Heart left ventricle (tissue), 16 donors: ENCODE results near the gene ZMIZ1. TPM values are rescaled to one million over a fixed set of nuclear protein-coding genes. Genes with fewer than 3 reads are reported as not detected.
A peak's percentile ranks its signal among the peaks of the same experiment; 100 is the strongest.

Experiments used
- ATAC-seq, 4 donors: fragments of 200-7000 bp; cut with Tn5 transposase; one replicate each; pipeline ENCODE4 v1.9.1; 2020 to 2022; ENCODE audit warnings: moderate library complexity in 4 of 4, mild to moderate bottlenecking in 3 of 4, moderate number of reproducible peaks in 1 of 4
- DNase-seq, 5 donors: peaks; one replicate each; pipeline ENCODE4 v3.0.0-alpha.2; 2020
- H3K27ac ChIP-seq, 12 donors: fragments of 200-600 bp; sonication (generic) in 4 of 12; one replicate each; pipeline versions ENCODE4 v1.5.0 to v1.8.0; 2016 to 2022; ENCODE audit warnings: mild to moderate bottlenecking in 2 of 12
- H3K27me3 ChIP-seq, 9 donors: fragments of 200-600 bp; sonication (generic) in 2 of 9; one replicate each; pipeline versions ENCODE4 v1.5.1 to v1.8.0; 2016 to 2022; ENCODE audit warnings: mild to moderate bottlenecking in 3 of 9
- H3K36me3 ChIP-seq, 9 donors: fragments of 200-600 bp; sonication (generic) in 2 of 9; one replicate each; pipeline versions ENCODE4 v1.5.0 to v1.8.0; 2018 to 2022; ENCODE audit warnings: mild to moderate bottlenecking in 2 of 9
- H3K4me1 ChIP-seq, 12 donors: fragments of 200-600 bp; sonication (generic) in 4 of 12; one replicate each; pipeline versions ENCODE4 v1.5.0 to v1.8.0; 2016 to 2022; ENCODE audit warnings: mild to moderate bottlenecking in 3 of 12
- H3K4me3 ChIP-seq, 12 donors: fragments of 200-600 bp; sonication (generic) in 4 of 12; one replicate each; pipeline versions ENCODE4 v1.5.0 to v1.8.0; 2017 to 2022; ENCODE audit warnings: mild to moderate bottlenecking in 9 of 12, moderate library complexity in 4 of 12
- H3K9me3 ChIP-seq, 12 donors: fragments of 200-600 bp; sonication (generic) in 4 of 12; one replicate each; pipeline versions ENCODE4 v1.5.0 to v1.8.0; 2016 to 2022; ENCODE audit warnings: mild to moderate bottlenecking in 1 of 12
- POLR2A ChIP-seq, 2 donors: fragments of 450-650 bp; IDR thresholded peaks; one replicate each; pipeline ENCODE4 v1.6.1; 2017; ENCODE audit warnings: antibody characterized with exemption in 2 of 2, mild to moderate bottlenecking in 2 of 2, moderate library complexity in 2 of 2
- WGBS, 4 donors: extraction: QIAGEN DNeasy Blood & Tissue Kit in 2 of 4; methylation state at CpG; one replicate each; pipeline versions ENCODE4 v1.1.5 to v1.1.7; 2013 to 2018; 5-methylcytosine and 5-hydroxymethylcytosine counted together
- intact Hi-C, 10 donors: fragments of 100-400 bp; cut with DNase I; formaldehyde crosslinking; loops; one replicate each; pipeline versions ENCODE4 v1.11.1 to v1.14.2; 2022
- polyA plus RNA-seq, 2 donors: library from polyadenylated mRNA; stranded (reverse); fragments of 200-250 nt; gene quantifications; one replicate each; pipeline ENCODE4 v1.2.3, GENCODE V29; 2013
- total RNA-seq, 9 donors: library from RNA; depleted of rRNA in 2 of 9; stranded (reverse); fragments of >200 nt in 2 of 9; fragmentation: NEBNext Ultra II Directional in 3 of 9; extraction: Animal tissue kit (Norgen Biotek cat#: 25700) in 3 of 9; gene quantifications; one replicate each; pipeline versions ENCODE4 v1.1.0 to v1.2.4, GENCODE V29; 2016 to 2023
- TF ChIP-seq, protein P1 (sequence below), 12 donors: fragments of 200-600 bp; sonication (generic) in 4 of 12; IDR thresholded peaks; one replicate each; pipeline versions ENCODE4 v1.5.0 to v1.8.0; 2018 to 2022; ENCODE audit warnings: antibody characterized with exemption in 12 of 12, mild to moderate bottlenecking in 5 of 12
- donor health status: ischemic (EF 13 %, LVEDD 7.1; RV severe dilation, severe dysfunction).
- donor health status: healthy with polysubstance abuse.
- donor health status: DM: no; HTN: yes; CAD: no.
- donor health status: DM: no; HTN: no; CAD: no.
- donor health status: ischemic (EF 25% LVEDD 6.9; RV normal size, moderate dysfunction).
- donor health status: ischemic (EF 25% LVEDD 5.7; RV mildly dilated, moderate dysfunction).
- donor health status: healthy.
- donor health status: DM: yes; HTN: yes; CAD: no.
- donor health status: ischemic (EF 35%, LVEDD 5.7; RV mildly dilated, moderate dysfunction).
- donor health status: nonischemic (EF 11% LVEDD 7.7; RV severe dilation, severe dysfunction).
- donor health status: DM: yes; HTN: yes; CAD: no.
- donor health status: PGD.
- donor health status: ischemic (EF 29% LVEDD 5.4; RV normal size, mild dysfunction).
- donor health status: nonischemic (EF 23%, LVEDD 6.1; RV moderate dilation, normal function).

Gene ZMIZ1
- total and polyA plus RNA-seq, 11 donors, result 19.7 to 75.4 (median 49.2) TPM

DNA sequence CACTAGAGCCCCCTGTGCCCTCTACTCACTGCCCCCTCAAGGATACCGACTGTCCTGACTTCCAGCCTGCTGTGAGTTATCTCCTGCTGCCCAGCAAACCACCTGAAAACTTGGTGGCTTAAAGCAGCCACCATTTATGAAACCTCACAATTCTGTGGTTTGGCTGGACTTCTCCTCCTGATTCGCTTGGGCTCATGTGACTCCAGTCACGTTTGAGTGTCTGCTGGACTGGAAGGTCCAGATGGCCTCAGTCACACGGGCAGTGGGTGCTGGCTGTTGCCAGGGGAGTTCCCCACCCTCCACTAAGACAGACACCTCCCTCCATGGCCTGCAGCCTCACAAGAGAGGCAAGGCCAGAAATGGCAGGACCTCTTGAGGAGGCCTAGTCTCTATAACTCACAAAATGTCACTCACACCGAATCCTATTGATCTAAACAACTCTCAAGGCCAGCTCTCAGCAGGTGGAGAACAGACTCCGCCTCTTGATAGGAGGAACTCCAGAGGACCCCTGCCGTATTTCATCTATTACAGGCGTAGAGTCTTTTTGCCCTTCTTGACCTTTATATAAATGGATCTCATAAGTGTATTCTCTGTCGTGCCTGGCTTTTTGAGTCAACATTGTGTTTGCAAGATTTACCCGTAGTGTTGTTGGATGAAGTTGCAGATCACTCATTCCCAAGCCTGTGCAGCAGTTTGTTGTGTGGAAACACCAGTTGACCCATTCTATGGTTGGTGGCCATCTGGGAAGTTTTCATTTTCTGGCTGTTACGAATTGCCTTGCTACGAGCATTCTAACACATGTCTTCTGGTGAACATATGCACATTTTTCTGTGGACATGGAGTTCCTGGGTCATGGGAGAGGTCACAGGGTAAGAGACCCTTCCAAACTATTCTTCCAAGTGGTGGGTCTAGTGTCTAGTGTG is 48.3 kb downstream of the ZMIZ1 start:
- Histone ChIP-seq H3K27me3 (no peaks in the 10 kb centered on the region), H3K9me3 (no peaks in the 10 kb centered on the region), H3K4me3 (no peak overlapping the region), H3K4me1 (peaks cover 18 to 99% (median 75%) of the 10 kb centered on the region in 12 donors), H3K27ac (peak overlapping the region in 11 of 12 donors; percentile 8 to 94 (median 61)), H3K36me3 (peaks cover 0 to 36% (median 31%) of the 10 kb centered on the region in 9 donors)
- WGBS, 4 donors, result 52 to 62% (median 59%) methylated on average over 11 to 12 of the region's 12 CpGs
- intact Hi-C loops, result no loop called here
- ATAC-seq (peak in 2 of 4 donors; percentile 5 to 34), DNase-seq (peak in 2 of 5 donors; percentile 73 to 81)
- TF ChIP-seq, protein P1, sequence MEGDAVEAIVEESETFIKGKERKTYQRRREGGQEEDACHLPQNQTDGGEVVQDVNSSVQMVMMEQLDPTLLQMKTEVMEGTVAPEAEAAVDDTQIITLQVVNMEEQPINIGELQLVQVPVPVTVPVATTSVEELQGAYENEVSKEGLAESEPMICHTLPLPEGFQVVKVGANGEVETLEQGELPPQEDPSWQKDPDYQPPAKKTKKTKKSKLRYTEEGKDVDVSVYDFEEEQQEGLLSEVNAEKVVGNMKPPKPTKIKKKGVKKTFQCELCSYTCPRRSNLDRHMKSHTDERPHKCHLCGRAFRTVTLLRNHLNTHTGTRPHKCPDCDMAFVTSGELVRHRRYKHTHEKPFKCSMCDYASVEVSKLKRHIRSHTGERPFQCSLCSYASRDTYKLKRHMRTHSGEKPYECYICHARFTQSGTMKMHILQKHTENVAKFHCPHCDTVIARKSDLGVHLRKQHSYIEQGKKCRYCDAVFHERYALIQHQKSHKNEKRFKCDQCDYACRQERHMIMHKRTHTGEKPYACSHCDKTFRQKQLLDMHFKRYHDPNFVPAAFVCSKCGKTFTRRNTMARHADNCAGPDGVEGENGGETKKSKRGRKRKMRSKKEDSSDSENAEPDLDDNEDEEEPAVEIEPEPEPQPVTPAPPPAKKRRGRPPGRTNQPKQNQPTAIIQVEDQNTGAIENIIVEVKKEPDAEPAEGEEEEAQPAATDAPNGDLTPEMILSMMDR (IDR thresholded peaks at IDR 0.05), result no peak
- no peak for TF ChIP-seq POLR2A (IDR thresholded peaks at IDR 0.05)

DNA sequence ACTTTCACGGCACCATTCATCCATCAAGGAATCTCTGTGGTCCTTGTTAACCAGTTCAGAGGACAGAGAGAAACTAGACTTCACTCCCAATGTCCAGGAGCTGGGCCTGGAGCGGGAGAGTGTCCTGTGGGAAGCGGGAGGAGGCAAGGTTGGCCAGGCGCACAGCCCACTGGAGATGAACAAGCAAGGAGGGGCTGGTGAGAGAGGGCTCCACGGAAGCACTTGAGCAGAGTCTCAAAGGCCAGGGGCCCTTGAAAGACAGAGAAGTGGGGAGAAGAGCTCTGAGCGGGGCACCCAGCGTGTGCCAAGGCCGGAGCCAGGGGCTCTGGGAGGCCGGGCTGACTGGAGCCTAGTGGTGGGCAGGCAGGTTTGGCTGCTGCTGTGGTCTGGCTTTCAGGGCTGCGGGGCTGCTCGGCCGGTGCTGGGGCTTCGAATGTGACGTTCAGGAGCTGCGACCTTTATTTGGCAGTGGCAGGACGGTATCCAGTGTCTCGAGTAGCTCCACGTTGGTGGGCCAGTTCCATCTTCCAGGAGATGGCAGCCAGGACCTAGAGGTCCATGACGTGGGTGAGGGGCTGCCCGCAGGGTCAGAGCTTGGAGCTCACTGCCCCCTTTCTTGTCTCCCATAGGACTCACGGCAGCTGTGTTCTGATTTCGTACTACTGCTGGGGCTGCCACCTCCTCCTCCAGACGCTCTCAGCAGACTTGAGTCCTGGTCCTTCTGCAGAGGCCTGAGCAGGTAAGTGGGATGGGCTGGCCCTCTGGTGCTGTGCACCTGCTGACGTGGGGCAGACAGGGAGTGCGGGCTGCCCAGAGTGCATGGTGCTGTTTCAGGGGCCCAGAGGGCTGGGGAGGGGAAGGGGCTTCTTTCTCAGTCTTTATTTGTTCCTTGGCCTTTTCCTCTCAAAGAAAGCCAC is 49.8 kb downstream of the ZMIZ1 start:
- intact Hi-C loops, result no loop called here
- DNase-seq (no peak), ATAC-seq (no peak)
- H3K9me3 ChIP-seq, result no peaks in the 10 kb centered on the region
- H3K27me3 ChIP-seq, result no peaks in the 10 kb centered on the region
- 67 to 78% (median 77%) methylated on average over 16 to 25 of the region's 25 CpGs for WGBS, 4 donors
- peak overlapping the region in 8 of 12 donors; percentile 34 to 94 (median 68) for H3K27ac ChIP-seq
- peaks cover 13 to 98% (median 66%) of the 10 kb centered on the region in 12 donors for H3K4me1 ChIP-seq
- TF ChIP-seq POLR2A (IDR thresholded peaks at IDR 0.05), result no peak
- TF ChIP-seq, protein P1 (IDR thresholded peaks at IDR 0.05), result no peak
- H3K36me3 ChIP-seq, result peaks cover 0 to 51% (median 37%) of the 10 kb centered on the region in 9 donors
- no peak overlapping the region for H3K4me3 ChIP-seq

DNA sequence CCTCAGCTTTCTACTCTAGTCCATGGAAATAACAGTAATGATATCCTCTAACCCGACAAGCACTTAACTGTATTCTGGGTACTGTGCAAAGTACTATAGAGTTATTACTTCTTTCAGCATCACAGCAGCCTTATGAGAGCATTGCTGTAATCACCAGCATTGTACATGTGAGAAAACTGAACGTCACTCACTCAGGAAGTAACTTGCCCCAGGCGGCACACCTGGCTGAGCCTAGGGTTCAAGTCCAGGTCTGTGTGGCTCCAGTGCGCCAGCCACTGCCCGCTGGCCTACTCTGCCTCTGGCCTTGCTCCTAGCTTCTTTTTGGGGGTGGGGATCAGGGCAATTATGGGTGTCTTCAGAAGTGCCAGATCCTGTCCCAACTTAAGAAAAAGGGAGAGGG is 50.5 kb downstream of the ZMIZ1 start:
- H3K27ac ChIP-seq, result peak overlapping the region in 4 of 12 donors; percentile 34 to 84 (median 64)

More for the DNA sequence above, 50.5 kb downstream of the ZMIZ1 start:
- ATAC-seq, result no peak
- Histone ChIP-seq H3K4me3 (no peak overlapping the region), H3K27me3 (no peaks in the 10 kb centered on the region), H3K36me3 (peaks cover 0 to 58% (median 42%) of the 10 kb centered on the region in 9 donors), H3K4me1 (peaks cover 10 to 98% (median 67%) of the 10 kb centered on the region in 12 donors), H3K9me3 (no peaks in the 10 kb centered on the region)
- intact Hi-C loops, result no loop called here
- WGBS, 4 donors, result 71 to 83% (median 73%) methylated on average over 5 of the region's 5 CpGs
- DNase-seq, result no peak
- TF ChIP-seq, protein P1 (IDR thresholded peaks at IDR 0.05), result no peak
- no peak for TF ChIP-seq POLR2A (IDR thresholded peaks at IDR 0.05)
